ENCODE results near the gene ACSF3. TPM values are rescaled to one million over a fixed set of nuclear protein-coding genes. Genes with fewer than 3 reads are reported as not detected.

The ACSF3 gene
- total RNA-seq, 1 experiment from 2014 or later: 30.8 TPM

- BruUV-seq (replicated peaks): no TSS peak
- Histone ChIP-seq H3K27ac (ENCODE audit: low read length) (no peak overlapping the region), H3K27me3 (ENCODE audit: control insufficient read depth, insufficient read depth, low read length) (no peaks in the 10 kb centered on the region), H3K36me3 (ENCODE audit: control insufficient read depth, insufficient read depth, low read length) (no peaks in the 10 kb centered on the region; the same call in 1 of the 2 replicates), H3K9me3 (ENCODE audit: control insufficient read depth, insufficient read depth, low read depth, low read length) (no peaks in the 10 kb centered on the region), H3K4me1 (ENCODE audit: control insufficient read depth, insufficient read depth, low read length) (no peaks in the 10 kb centered on the region), H3K4me3 (ENCODE audit: low read depth in 2 of 2, low read length in 2 of 2) (no peak overlapping the region)
- in situ Hi-C loops (cut with HindIII; ENCODE audit: low pct_unique_long_range_greater_than_20kb, low sequenced_read_pairs) (no loop called here), intact Hi-C loops (cut with micrococcal nuclease; ENCODE audit: unreplicated experiment) (no loop called here)
- DNase-seq (ENCODE audit: low read depth, low spot score) (no peak), ATAC-seq (no peak)
- POLR2A ChIA-PET: no interaction called here
- no peak for TF ChIP-seq POLR2AphosphoS5 (IDR thresholded peaks at IDR 0.05; ENCODE audit: low read depth, low read length)
- TF ChIP-seq SIN3A (IDR thresholded peaks at IDR 0.05; ENCODE audit: borderline replicate concordance, insufficient read depth, low read depth, low read length): no peak
- TF ChIP-seq TCF7L2 (IDR thresholded peaks at IDR 0.05; ENCODE audit: low read depth, low read length): no peak
- TF ChIP-seq CTCF (IDR thresholded peaks at IDR 0.05): no peak
- no peak for TF ChIP-seq REST (IDR thresholded peaks at IDR 0.05; ENCODE audit: insufficient read depth in 1 of 2, low read depth in 2 of 2, low read length in 1 of 2)
- CTCF ChIA-PET: no interaction called here
These were observed 101.0 kb downstream of the ACSF3 start for GRCh38 chr16:89194340-89195311.

GRCh38 chr16:89195521-89196171 lies 102.0 kb downstream of the ACSF3 start:
- TF ChIP-seq POLR2AphosphoS5 (IDR thresholded peaks at IDR 0.05; ENCODE audit: low read depth, low read length) (no peak), REST (IDR thresholded peaks at IDR 0.05; ENCODE audit: insufficient read depth in 1 of 2, low read depth in 2 of 2, low read length in 1 of 2) (no peak), CTCF (IDR thresholded peaks at IDR 0.05) (no peak), TCF7L2 (IDR thresholded peaks at IDR 0.05; ENCODE audit: low read depth, low read length) (no peak)
- H3K4me3 ChIP-seq (ENCODE audit: low read depth in 2 of 2, low read length in 2 of 2): no peak overlapping the region
- no peaks in the 10 kb centered on the region; the same call in 1 of the 2 replicates for H3K36me3 ChIP-seq (ENCODE audit: control insufficient read depth, insufficient read depth, low read length)
- H3K9me3 ChIP-seq (ENCODE audit: control insufficient read depth, insufficient read depth, low read depth, low read length): no peaks in the 10 kb centered on the region
- intact Hi-C loops (cut with micrococcal nuclease; ENCODE audit: unreplicated experiment): no loop called here
- no peak for DNase-seq (ENCODE audit: low read depth, low spot score)
- no peaks in the 10 kb centered on the region for H3K4me1 ChIP-seq (ENCODE audit: control insufficient read depth, insufficient read depth, low read length)
- BruUV-seq (replicated peaks): no TSS peak
- no peak overlapping the region for H3K27ac ChIP-seq (ENCODE audit: low read length)
- in situ Hi-C loops (cut with HindIII; ENCODE audit: low pct_unique_long_range_greater_than_20kb, low sequenced_read_pairs): no loop called here
- ATAC-seq: no peak
- no peaks in the 10 kb centered on the region for H3K27me3 ChIP-seq (ENCODE audit: control insufficient read depth, insufficient read depth, low read length)
- ChIA-PET CTCF (no interaction called here), POLR2A (no interaction called here)

Measured in Panc1 (cell line).